SIG-M5 treated with dmso at 0.1 percent for 504 hours (cell line): ENCODE measurements around the gene PFKP.

ENCODE experiments used
- DNase-seq: peaks from one replicate; lab custom pipeline; 2025; ENCODE audit not compliant: unreplicated experiment; lab: John Stamatoyannopoulos, UW

Gene PFKP

GRCh38 chr10:3067118-3067858 is at the start of gene PFKP:
TSS of gene PFKP (plus strand) at chr10:3067548. CDS start at chr10:3067596, 48 bp downstream.
- peak; percentile 17 for DNase-seq

GRCh38 chr10:3018247-3018646 is 49.1 kb upstream of the PFKP start:
- DNase-seq = no peak

DNA sequence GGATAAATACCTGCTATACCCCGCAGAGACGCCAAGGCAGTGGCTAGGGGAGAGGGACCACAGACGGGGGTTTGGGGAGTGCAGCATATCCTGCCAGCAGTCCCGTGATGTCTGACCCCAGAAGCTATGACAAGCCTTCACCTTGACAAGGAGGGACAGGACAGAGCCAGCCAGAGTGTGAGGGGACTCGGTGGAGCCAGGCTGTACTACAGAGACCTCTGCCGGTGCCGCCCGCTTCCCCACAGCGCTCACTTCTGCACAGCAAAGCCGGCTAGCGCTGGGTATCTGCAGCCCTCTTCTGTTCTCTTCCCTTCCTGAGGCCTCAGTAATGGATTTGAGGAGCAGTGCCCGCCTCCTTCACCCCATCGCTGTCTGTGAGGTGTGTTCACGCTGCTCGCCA is 47.0 kb upstream of the PFKP start:
- DNase-seq = no peak

GRCh38 chr10:3020881-3021280 is 46.5 kb upstream of the PFKP start:
- no peak for DNase-seq

DNA sequence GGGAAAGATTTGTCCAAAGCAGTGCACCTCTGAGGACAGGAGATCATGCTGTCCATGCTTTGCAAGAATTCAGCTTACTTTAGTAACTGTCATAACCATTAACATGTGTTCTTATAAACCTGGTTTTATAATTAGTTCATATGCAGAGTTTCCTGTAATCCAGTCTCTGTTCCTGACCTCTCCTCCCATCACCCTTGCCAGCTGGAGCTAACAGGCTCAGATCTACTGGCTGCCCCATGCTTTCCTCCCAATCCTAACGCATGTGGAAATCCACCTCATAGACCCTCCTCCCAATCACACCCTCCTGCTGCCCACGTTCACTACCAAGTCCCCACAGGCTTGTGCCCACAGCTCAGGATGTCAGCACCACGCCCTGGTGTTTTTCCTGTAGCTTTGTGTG is 45.3 kb upstream of the PFKP start:
- no peak for DNase-seq

DNA sequence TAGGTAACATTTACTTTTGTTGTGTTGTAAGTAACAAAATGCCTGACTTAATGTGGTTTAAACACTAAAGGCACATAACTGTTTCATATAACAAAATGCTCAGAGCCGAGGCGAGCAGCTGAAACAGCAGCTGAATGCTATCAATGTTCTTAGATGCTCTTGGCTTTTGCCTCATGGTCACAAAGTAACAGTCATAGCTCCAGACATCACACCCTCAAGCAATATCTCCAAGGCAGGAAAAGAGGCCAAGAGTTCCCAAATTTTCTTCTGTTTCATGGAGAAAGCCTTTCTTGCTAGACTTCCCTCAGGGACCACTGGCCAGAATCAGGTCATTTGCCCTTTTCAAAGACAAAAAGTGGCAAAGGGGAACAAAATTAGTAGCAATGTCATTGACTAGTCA is 43.5 kb upstream of the PFKP start:
- DNase-seq = no peak

DNA sequence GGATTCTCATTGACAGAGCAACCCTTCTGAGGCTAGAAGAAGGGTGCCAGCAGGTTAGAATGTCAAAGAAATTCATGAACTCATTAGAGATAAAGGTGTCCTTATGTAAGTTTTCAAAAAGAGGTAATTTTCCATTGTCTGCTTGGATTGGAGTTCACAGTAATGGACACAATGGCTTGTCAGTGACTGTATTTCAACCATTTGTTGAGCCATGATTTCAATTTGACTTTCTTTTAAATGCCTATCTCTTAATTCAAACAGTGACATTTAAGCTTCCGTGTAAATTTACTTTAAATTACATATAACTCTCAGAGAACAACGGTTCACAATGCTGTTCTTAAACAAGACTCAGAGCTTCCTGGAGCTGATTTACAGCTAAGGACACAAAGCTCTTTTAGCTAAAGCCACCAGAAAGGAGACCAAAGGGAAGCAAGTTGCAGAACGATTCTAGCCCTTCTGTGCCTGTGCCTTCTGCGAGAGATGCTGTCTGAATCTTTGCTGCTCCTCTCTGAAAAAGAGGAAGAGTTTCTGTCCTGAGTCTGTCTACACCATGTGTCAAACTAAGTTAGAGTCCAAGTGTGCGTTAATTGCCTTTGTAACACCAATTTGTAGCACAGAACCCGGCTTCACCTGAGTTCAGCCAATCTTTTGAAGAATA is 42.2 kb upstream of the PFKP start:
- DNase-seq = no peak

DNA sequence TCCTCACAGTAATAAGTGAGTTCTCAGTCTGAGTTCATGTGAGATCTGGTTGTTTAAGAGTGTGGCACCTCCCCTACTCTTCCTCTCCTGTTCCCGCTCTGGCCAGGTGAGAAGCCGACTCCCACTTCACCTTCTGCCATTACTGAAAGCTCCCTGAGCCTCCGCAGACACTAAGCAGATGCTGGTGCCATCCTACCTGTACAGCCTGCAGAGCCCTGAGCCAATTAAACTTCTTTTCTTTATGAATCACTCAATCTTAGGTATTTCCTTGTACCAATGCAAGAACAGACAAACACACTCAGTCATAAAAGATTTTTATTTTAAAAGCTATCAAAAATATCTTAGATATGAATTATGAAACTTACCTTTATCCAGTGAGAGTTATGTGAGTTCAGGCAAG is 39.5 kb upstream of the PFKP start:
- DNase-seq = no peak

DNA sequence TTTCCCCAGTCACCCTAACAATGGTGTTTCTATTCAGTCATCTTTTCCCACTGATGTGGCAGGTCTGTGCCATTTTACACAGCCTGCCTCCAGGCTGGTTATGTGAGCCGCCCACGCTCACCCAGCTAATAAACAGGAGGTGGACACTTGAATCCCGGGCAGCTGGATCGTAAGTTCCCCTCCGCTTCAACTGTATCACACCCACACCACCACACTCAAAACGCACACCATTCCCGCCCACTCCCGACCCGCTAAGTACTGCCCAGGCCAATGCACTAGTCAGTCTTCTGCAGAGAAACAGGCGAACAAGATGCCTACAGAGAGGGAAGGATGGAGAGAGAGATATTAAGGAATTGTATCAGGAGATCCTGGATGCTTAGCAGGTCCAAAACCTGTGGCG is 38.9 kb upstream of the PFKP start:
- DNase-seq = no peak

GRCh38 chr10:3030765-3031164 is 36.6 kb upstream of the PFKP start:
- DNase-seq = no peak

GRCh38 chr10:3031490-3031889 is 35.9 kb upstream of the PFKP start:
- DNase-seq = no peak

GRCh38 chr10:3033925-3034324 is 33.4 kb upstream of the PFKP start:
- no peak for DNase-seq

GRCh38 chr10:3034616-3035015 is 32.7 kb upstream of the PFKP start:
- DNase-seq = no peak

DNA sequence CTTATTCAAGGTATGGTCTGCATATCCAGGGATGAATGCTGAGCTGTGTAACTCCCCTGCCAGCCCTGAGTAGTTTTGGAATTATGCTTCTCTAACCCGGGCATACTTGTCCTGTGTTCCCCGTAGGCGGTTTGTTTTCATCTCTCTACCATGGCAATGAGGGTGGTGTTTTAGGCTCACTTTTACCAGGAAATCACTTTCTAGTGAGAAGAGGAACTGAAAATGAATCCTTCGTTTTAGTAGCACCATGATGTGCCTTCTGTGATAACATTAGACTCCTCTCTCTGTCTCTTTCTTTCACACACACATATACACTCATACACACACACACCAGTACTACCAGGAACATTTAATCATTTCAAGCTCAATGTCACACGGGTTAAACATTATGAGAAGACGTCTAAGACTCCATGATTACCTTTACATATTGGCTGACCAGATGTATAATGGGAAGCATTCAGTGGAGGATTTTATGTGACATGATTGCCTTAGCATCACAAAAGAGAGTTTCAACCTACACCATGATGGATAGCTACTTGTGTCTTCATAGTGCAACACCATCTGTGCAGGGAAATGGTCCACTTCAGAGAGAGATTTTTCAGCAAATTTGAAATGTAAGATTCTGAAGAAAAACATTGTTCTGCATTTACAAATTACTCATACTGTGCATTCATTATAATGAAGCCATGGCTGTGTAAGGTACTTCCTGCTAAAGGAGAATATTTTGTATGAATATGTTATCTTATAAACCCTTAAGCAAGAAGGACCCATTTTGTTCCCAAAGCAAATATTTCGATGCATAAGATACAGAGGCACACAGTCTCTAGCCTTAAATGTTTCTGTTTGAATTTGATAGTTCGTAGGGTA is 31.0 kb upstream of the PFKP start:
- peak; percentile 62 for DNase-seq

DNA sequence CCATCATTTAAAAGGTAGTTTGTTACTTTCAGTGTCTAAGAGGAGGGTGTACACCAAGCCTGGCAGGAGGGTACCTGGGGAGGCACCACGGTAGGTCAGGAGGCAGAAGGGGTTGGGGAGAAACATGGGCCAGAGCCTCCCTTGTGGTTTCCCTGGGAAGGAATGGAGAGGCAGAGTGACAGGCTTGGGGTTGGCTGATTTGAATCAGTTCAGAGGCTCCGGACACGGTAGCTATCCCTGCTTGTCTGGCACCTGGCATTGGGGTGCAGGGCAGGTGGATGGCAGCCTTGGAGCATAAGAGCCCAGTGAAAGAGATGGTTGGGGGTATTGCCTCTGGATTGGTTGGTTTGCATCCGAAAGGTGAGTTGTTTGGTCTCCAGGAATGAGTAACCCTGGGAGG is 30.2 kb upstream of the PFKP start:
- DNase-seq = no peak

DNA sequence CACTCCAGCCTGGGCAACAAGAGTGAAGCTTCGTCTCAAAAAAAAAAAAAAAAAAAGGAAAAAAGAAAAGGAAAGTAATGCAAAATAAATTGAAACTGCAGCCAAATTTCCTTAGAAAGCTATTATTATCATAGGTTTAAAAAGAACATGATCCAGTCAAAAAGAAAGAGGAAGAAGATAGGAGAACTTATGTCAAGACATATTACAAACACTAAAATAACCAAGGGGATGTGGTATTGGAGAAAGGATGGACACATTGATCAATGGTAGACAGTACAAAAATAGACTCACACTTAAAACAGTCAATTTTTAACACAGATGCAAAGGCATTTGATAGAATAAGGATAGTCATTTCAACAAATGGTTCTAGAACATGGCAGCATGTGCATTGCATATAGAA is 27.3 kb upstream of the PFKP start:
- DNase-seq = peak; percentile 87

DNA sequence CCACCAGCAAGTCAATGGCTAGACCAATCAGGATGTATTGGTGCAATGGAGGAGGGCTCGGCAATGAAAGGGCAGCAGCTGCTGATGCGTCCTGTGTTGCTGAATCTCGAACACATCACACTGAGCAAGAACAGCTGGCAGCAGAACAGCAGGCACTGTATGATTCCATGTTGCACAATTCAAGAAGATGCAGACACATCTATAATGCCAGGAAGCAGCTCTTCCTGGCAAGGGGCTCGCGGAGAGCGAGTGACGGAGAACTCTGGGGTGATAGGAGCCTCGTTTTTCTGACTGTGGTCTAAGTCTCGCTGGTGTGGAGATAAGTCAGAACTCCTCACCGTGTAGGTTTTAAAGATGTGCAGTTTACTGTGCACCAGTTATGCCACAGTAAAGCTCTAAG is 24.8 kb upstream of the PFKP start:
- peak; percentile 12 for DNase-seq

GRCh38 chr10:3043512-3044368 is 23.6 kb upstream of the PFKP start:
- DNase-seq = peak; percentile 77

DNA sequence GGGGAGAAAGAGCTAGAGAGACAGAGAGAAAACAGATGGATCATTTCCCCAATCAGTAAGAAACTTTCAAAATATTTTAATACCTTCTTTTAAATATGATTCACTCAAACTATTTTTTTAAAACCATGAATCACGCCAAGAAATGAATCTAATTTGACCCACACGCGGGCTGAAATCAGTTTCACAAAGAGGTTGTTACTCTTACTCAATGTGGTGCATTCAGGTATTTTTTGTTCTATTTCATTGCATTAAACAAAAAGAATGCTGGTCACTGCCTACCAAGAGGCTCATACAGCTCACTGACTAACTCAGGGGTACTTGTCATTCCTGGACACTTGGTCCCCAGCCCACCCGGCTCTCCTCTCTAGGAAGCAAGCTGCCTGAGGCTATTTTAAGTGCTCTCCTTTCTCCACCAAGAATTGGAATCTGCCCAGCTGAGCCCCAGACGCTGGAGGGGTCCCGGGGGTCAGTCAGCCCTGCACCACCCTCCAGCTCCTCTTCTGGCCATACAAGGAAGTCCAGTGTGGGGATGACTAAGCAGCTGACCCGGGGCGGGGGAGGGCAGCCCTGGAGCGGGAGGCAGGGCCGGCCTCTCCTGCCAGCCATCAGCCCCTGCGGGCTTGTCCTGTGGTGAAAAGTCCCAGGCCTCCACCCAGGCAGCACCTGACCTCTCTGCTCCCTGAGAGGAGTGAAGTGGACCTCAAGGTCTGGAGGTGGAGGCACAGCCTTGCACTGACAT is 21.7 kb upstream of the PFKP start:
- DNase-seq = peak; percentile 17

DNA sequence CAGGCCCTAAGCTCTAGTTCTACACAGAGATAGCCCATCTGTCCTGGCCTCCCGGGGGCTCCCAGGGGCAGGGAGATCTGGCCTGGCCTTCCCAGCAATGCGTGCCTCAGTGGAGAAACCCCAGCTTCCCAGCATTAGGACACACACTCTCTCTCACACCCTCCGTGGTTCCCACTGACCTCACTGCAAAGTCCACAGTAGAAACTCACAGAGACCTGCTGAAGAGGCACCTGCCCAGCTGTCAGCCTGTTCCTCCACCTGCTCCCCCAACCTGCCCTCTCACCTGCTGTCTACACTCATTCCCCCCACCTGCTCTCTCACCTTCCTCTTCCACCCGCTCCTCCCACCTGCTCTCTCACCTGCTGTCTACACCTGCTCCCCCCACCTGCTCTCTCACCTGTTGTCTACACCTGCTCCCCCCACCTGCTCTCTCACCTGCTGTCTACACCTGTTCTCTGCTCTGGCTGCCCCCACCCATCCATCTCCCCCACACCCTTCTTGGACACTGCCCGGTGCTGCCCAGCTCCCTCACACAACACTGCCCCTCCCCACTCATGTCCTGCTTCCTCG is 21.1 kb upstream of the PFKP start:
- no peak for DNase-seq
